HG03039 (cell line): ENCODE measurements around the gene IFIT5.
"Not testable (repeated sequence)": the region's sequence is repeated elsewhere in the genome, so short reads cannot be mapped to it uniquely, and the experiment has no call there.

Experiments
- ATAC-seq: cut with Tn5 transposase; IDR thresholded peaks from one replicate; pipeline ENCODE4 v1.9.1; 2021; ENCODE audit warnings: mild to moderate bottlenecking, moderate library complexity; ENCODE audit not compliant: unreplicated experiment

The IFIT5 gene

DNA sequence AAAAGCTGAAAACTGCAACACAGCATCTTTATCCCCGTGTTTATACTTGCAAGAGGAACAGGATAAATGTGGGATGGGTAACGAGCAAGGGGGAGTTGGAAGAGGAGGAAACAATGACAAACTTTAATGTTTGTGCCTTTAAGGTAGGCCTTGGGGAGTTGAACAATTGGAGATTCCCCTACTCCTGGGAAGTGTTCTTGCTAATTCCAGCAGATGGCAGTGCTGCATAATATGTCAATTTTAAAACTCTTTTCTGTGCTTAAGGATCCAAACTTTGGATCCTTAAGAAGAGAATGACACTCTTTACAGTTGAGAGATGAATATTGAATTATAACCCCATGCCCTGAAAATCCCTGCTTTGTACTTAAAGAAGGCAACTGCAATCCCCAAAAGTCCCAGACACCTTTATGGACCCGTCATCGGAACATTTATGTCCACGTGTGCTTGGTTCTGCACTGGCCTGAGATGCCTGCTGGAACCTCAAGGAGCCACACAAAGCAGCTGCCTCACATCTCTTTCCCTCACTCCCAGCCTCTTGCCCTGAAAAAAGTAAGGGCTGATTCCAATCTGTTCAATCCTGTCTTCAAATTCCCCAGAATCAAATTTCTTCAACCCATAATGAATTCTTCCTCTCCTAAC lies 12.0 kb downstream of the IFIT5 start:
- ATAC-seq: no peak

DNA sequence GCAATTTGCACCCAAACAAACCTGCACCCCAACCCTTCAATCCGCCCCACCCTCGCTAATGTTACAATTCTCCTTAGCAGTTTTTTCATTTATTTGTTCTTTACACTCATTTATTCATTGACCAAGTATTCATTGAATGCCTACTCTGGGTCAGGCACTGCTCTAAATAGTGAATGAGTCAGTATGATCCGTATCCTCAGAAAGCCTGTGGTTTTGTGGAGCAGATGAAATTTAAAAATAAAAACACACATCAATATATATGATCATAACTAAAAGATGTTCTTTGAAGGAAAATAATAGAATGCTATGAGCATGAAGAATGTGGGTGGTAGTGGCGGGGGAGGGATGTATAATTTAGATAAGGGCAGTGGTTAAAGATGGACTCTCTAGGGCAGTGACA lies 13.3 kb downstream of the IFIT5 start:
- no peak for ATAC-seq

DNA sequence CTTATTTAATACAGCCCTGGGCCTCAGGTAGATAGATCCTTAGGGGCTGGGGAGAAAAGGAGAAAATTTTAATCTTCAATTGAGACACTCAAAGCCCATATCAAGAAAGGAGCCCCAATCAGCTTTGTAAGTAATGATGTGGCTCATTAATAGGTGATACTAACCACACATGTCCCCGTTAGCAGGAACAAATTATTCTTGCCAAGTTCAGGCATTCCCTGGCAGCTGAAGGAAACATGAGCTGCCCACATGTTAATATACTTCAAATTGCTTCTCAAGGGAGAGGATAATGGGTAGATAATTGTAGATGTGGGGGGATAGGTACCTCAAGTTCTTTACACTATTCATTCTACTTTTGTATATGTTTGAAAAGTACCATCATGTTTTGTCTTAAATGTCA lies 14.5 kb downstream of the IFIT5 start:
- ATAC-seq: no peak

DNA sequence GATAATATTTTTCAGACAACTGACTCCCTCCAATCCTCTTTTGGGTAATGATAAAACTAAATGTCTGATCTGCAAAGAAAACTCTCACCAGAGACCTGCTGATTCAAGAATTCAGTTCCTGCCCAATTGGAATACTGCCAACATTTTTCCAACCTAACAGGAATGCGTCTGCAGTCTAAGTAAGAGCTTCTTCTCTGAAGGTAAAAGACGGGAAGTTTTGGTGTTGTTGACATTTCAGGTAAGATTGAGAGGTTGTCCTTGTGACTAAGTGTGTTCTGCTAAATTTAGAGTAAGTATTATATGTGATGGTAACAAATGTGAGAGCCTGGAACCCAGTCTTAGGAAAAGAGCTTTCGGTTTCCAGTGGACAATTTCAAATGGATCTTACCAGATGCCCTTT lies 17.6 kb downstream of the IFIT5 start:
- ATAC-seq: no peak

DNA sequence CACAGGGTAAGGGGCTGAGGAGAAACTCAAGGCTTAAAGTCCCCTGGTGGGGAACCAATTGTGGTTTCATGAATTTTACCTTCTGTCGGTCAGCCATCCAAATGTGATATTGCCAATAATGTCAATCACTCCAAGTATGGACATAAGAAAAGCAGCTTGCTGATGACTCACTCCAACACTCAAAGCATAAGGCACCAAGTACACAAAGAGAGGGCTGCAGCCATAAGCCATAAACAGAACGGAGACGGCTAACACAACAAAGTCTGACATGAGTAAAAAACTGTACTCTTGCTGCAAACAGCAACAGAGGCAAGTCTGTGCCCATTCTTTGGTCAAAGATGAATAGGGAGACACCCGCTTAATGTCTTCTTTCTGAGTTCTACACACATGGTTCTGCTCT lies 24.2 kb downstream of the IFIT5 start:
- no peak for ATAC-seq

DNA sequence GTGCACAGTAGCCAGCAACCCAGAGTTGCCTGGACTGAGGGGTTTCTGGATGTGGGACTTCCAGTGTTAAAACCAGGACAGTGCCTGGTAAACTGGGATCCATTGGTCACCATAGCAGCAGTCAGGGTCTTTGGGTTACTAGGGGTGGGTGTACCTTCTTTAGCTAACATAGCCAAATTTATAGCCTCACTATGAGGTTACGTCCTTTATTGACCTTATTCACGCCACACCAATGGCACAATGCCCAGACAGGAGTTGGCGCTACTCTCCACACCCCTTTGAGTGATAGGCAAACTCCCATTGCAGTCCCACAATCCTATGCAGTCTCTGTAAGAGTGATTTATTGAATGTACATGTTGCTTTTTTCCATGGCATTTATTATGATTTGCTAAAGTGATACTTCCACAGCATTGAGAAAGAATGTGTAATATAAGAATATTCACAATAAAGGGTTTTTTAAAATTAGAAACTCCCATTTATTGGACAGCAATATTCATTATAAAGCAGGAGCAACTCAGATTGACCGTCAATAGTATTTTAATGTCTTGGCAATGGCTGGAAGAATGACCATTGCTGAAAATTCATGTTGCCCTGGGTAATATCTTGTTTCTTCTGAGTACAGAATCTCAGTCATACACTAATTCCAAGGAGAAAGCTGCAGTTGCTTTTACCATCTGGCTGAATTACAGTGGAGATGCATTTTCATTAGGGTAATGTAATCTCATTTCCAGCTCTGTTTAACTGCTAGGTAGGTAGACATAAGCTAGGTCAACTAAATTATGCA lies 26.1 kb downstream of the IFIT5 start:
- ATAC-seq: no peak

DNA sequence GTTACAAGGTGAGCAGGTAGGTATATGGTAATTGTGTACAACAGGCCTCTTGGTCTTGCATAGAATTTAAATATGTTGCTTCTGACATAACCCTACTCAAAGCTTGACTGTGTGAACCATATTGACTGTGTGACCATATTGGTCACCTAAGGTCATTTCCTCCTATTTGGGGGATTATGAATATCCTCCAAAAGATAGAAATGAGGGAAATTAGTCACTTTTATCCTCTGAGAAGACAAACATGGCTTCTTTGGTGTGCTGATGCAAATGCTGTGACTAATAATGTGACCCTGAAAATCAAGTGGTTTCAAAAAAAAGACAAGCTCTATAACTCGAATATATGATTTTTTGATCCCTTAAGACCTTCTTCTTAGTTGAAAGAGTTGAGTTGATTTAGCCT lies 27.9 kb downstream of the IFIT5 start:
- no peak for ATAC-seq

DNA sequence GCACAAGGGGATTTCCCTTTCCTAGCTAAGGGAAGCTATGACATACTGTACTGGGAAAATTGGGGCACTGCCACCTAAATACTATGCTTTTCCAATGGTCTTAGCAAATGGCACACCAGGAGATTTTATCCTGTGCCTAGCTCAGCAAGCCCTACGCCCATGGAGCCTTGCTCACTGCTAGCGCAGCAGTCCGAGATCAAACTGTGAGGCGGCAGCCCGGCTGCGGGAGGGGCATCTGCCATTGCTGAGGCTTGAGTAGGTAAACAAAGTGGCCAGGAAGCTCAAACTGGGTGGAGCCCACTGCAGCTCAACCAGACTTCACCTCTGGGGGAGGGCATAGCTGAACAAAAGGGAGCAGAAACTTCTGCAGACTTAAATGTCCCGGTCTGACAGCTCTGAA lies 30.5 kb downstream of the IFIT5 start:
- not testable (repeated sequence) for ATAC-seq

DNA sequence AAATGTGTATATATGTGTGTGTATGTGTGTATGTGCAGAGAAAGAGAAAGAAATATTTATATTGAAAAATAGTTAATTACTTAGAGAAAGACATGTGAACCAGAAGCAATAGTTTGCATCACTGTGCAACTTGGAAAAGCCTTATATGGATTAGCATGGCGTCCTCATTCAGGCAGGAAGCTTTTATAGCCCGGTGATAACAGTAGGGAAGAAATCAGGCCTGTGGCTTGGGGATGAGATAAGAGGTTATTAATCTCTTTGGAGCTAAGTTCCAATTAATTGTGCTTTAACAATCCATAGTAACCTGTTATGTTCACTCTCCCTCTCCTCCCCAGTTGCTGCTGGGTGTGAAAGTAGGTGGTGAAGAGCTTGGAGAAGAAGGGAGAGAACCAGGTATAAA lies 36.5 kb downstream of the IFIT5 start:
- no peak for ATAC-seq

DNA sequence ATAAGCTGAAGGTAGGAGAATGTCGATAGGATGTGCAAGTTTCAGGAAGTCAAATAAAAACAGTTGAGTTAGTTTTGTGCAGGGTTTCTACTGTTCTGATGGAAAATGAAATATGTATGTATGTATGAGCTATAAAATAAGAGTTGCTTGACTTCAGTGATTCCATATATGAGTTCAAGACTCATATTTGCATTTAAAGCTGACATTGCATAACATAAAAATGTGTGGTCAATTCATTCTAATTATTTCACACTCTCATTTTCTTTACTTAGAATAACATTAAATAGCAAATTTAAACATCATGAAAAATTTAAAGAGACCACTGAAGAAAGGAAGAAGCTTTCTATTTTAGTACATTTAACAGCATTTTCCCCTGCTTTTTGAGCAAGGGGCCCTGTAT lies 37.8 kb downstream of the IFIT5 start:
- no peak for ATAC-seq

DNA sequence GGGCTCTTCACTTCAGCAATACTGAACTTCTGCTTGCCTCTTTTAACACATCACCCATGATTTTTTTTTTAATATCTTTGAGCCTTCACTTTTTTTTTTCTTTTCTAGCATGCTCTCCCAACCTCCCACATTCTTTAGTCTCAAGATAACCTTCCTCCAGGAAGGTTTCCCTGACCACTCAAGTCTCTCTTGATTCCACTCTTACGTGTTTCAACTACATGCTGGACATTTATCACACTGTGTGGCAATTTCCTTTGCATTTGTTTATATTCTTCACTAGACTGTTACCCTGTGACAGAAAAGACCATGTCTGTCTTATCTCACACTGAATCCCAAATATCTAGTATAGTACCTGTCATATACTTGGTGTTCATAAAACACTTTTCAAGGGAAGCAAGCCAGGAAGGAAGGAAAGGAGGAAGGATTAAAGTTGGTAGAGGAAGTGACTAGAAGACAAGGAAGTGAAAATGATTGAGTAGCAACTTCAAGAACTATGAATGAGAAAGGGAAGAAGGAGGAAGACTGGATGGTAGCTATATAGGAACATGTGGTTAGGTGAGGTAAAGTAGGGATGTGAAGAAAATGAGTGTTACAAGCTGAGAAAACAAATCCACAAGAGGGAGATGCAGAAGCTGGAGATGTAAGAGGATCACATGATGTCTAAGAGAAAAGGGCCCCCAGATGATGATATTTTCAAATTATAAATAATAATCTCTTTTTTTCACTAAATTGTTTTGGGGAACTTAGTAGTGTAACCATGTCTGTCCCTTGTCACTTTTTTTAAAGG lies 40.4 kb downstream of the IFIT5 start:
- ATAC-seq: no peak

DNA sequence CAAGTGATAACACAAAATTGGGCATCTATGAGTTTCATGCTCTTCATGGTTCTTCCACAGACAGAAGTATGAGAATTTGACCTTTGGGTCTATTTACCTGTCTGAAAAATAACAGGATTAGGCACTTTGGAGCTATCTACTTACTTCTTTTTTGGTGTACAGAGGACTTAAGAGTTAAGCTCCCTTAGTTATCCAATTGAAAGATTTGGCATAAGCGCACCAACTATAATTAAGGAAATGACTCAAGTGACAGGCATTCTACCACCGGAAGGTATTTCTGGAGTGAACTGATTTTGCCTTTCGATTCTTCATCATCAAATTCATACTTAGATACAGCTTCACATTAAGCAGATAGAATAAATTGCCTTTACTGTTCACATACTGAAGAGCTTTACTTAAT lies 43.9 kb downstream of the IFIT5 start:
- no peak for ATAC-seq

DNA sequence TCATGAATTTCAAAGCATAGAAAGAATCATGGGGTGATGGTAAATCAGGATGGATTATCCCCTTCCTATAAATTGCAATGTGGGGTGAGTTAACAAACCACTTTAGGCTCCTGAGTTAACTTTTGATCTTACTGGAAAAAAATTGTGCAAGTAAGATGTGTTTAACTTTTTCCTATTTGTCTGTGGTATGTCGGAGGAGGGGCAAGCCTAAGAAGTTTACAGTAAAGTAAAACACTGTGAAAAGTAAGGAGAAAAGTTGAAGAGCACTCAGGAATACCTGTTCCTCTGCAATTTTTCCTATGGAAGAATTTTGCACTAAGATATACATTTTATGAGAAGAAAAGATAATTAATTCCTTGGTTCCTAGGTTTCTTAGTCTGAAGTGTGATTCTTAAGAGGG lies 44.4 kb downstream of the IFIT5 start:
- ATAC-seq: no peak

DNA sequence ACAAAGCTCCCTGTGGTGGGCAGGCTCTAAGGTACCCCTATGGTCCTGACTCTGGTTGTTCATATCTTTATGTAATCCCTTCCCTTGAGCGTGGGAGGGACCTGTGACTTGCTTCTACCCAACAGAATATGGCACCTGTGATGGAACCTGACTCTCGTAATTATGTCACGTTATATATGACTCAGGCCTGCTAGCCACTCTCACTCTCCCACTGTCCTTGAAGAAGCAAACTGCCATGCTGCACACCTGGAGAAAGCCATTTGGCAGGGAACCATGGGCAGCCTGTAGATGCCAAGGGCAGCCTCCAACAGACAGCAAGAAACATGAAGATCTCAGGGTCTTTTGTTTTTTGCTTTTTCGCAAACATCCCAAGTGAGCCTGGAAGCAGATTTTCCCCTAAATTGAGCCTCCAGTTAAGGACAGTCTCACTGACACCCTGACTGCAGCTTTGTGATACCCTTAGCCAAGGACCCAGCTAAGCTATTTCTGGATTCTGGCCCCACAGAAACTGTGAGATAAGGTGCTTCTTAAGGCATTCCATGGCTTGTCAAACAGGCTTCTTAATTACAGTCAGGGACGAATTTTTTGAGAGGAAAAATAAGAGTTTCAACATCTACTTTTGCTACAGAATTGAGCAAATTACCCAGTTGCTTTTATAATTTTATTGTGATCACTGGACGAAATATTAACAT lies 49.6 kb downstream of the IFIT5 start:
- ATAC-seq: no peak

DNA sequence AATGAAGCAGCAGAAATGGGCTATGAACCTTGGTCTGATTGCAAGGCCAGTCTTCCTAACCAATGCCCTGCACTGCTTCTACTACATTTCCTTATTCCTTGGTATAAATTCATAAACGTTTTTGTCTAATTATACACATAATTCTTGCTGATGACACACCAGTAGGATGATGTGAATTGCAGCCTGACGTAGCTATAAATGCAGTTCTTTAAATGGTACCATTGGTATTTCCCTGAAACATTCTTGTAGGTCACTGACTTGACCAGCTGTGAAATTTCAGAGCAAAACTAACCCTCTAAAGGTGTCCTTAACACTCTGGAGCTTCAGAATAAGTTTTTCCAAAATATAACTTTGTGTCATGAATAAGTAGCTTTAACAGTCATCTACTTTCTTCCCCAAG lies 50.8 kb downstream of the IFIT5 start:
- ATAC-seq: no peak

DNA sequence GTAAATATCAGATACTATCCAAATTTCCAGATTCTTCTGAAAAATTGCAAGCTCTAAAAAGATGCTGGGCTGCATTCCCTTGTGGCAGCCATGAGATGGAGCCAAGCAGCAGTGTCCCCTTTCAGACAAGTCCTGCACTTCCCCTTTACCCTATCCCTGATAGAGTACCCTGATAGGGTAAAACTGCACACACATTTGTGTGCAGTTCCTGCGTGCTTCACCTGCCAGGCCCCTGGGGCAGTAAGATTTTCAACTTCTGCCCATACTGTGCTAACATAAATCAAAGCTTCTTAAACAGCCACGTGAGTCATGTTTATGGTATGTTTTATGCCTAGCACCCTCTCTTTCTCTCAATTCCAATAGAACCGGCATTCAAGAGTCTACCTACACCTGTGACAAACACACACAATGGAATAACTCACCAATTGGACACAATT lies 52.2 kb downstream of the IFIT5 start:
- no peak for ATAC-seq

DNA sequence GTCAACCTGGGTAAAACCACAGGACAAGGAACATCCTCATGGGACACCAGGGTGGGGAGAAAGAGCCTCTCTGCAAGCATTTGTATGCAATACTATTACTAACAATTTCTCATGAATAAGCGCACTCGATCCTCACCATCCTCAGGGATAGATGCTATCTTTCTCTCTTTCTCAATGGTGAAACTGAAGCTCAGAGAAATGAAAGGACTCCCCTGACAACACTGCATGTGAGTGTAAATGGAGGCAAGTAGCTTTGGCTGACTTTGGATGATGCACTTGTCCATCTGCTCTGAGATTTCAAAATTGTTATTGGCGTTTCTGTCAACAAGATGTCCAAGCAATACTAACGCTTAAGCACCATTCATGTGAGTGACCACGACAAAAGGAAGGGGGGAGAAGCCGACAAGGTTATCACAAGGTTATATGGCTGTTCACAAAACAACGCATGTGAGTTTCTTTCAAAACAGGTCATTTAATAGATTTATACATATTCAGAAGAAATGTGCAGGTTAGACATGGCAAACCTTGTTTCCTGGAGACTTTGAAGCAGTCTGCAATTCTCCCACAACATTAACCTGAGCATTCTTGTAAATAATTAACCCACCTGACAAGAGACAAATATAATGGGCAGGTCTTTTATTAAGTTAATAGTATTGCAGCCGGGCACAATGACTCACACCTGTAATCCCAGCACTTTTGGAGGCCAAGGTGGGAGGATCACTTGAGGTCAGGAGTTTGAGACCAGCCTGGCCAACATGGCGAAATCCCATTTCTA lies 54.0 kb downstream of the IFIT5 start:
- no peak for ATAC-seq

DNA sequence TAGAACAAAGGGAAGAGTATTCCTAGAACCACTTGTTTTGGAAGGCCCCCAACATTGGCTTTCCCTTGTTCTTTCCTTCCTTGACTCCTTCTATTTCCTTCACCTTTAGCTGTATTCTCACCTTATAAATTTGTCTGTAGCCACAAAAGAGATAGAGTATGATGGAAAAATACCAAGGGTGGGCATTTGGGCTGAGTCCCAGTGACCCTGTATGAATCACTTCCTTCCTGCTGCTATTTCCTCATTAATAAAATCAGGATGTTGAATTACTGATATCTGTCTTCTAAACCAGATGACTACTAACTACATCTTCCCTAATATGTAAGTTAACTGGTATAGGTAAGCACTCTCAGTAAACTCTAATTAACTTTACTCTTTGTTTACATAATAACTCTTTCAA lies 55.1 kb downstream of the IFIT5 start:
- no peak for ATAC-seq
